ENCODE measurements around the gene PPP4C.

The PPP4C gene

DNA sequence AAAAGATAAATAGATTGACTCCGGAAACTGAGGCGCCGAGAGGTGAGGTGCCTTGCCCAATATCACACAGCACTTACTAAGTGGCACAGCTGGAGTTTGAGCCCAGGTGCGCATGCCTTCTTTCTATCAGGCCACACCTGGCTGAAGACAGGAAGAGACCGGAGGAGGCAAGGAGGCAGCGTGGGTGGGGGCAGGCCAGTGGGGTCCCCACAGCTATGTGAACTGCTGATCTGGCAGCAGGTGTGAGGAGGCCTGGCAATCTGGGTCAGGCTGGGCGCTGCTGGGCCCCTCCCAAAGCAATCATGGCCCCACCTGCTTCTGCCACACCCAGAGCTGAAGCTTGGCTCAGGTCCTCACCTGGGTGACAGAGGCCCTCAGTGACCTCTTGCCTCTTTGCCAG, 39.4 kb downstream of the PPP4C start:
- Histone ChIP-seq H3K36me3 (replicated peaks) (peaks cover 28% of the 10 kb centered on the region), H3K4me3 (ENCODE audit: low read depth, low read length) (no peak overlapping the region), H3K27me3 (replicated peaks) (no peaks in the 10 kb centered on the region), H3K27ac (no peak overlapping the region)
- DNase-seq = no peak
- TF ChIP-seq, protein P1, sequence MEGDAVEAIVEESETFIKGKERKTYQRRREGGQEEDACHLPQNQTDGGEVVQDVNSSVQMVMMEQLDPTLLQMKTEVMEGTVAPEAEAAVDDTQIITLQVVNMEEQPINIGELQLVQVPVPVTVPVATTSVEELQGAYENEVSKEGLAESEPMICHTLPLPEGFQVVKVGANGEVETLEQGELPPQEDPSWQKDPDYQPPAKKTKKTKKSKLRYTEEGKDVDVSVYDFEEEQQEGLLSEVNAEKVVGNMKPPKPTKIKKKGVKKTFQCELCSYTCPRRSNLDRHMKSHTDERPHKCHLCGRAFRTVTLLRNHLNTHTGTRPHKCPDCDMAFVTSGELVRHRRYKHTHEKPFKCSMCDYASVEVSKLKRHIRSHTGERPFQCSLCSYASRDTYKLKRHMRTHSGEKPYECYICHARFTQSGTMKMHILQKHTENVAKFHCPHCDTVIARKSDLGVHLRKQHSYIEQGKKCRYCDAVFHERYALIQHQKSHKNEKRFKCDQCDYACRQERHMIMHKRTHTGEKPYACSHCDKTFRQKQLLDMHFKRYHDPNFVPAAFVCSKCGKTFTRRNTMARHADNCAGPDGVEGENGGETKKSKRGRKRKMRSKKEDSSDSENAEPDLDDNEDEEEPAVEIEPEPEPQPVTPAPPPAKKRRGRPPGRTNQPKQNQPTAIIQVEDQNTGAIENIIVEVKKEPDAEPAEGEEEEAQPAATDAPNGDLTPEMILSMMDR (IDR thresholded peaks at IDR 0.05; ENCODE audit: low read depth, low read length, missing control alignments) = no peak
- in situ Hi-C loops (cut with HindIII; ENCODE audit: low pct_ligation_motif_present, low sequenced_read_pairs) = no loop called here

DNA sequence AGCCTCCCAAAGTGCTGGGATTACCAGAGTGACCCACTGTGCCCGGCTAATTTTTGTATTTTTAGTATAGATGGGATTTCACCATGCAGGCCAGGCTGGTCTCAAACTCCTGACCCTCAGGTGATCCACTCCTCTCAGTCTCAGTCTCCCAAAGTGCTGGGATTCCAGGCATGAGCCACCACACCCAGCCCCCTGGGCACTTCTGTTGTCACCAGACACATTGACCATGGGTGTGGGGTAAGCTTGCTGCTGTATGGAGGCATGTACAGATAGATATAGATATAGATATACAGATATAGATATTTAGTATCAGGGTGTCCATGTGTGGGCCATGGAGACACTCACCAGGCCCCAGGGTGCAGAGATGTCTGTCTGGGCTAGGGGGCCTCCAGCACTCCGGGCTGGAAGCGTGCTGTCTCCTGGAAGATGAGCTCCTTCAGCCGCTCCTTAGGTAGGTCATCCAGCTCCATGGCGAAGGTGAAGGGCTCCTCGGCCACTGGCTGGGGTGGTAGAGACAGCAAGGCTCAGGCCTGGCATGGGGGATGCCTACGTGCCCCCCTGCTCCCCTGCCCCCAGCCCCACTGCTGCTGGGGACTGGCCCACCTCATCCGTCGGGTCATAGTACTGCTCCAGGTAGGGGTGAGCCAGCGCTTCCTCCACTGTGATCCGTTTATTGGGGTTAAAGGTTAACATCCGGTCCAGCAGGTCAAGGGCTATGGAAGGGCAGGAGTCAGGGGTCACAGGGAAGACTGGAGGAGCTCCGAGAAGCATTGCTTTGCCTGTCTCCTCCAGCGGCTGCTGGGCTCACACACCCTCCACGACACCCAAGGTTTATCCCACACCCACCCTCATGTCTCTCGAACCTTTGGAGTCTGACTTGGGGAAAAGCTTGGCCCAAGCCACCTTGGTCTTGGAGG, 40.8 kb downstream of the PPP4C start:
- TF ChIP-seq, protein P1 (IDR thresholded peaks at IDR 0.05; ENCODE audit: low read depth, low read length, missing control alignments) = no peak
- no peak for DNase-seq
- H3K36me3 ChIP-seq (replicated peaks) = peaks cover 35% of the 10 kb centered on the region

DNA sequence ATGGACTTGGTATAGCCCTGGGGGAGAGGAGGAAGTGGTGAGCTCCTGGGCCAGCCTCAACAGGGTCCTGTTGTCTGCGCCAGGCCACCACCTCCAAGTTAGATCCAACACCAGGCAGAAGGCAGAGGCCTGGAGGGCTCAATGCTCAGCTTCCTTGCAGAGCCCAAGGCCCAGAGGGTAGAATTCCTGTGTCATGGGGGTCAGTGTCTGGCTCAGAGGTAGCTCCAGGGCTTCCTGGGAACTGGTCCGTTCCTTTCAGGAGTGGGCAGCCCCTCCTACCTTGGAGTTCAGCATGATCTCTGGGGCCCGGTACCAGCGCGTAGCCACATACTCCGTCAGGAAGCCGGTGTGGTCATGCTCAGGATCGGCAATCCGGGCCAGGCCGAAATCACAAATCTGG, 42.0 kb downstream of the PPP4C start:
- DNase-seq = no peak
- Histone ChIP-seq H3K36me3 (replicated peaks) (peaks cover 36% of the 10 kb centered on the region), H3K4me3 (ENCODE audit: low read depth, low read length) (no peak overlapping the region), H3K27me3 (replicated peaks) (no peaks in the 10 kb centered on the region), H3K27ac (no peak overlapping the region)
- in situ Hi-C loops (cut with HindIII; ENCODE audit: low pct_ligation_motif_present, low sequenced_read_pairs) = no loop called here
- TF ChIP-seq, protein P1 (IDR thresholded peaks at IDR 0.05; ENCODE audit: low read depth, low read length, missing control alignments) = no peak

More for the DNA sequence above, 40.8 kb downstream of the PPP4C start:
- Histone ChIP-seq H3K27me3 (replicated peaks) (no peaks in the 10 kb centered on the region), H3K27ac (no peak overlapping the region), H3K4me3 (ENCODE audit: low read depth, low read length) (no peak overlapping the region)
- in situ Hi-C loops (cut with HindIII; ENCODE audit: low pct_ligation_motif_present, low sequenced_read_pairs) = no loop called here

DNA sequence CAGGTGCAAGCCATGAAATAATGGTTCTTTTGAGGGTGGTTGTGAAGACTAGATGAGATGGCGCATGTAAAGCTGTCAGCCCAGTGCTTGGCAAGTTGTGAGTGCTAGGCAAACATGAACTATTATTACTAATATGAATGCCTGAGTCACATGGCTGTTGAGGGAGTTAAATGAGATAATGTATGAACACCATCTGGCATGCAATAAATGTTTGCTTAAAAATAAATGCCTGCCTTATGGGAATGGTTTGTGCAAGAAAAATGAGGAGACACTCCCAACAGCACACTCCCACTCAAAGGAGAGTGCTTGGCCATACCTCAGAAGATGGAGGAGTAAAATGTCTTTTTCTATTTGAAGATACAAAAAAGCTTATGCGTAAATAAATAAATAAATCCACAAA, 43.6 kb downstream of the PPP4C start:
- H3K27me3 ChIP-seq (replicated peaks) = no peaks in the 10 kb centered on the region
- DNase-seq = no peak
- TF ChIP-seq, protein P1 (IDR thresholded peaks at IDR 0.05; ENCODE audit: low read depth, low read length, missing control alignments) = no peak
- in situ Hi-C loops (cut with HindIII; ENCODE audit: low pct_ligation_motif_present, low sequenced_read_pairs) = no loop called here
- peaks cover 34% of the 10 kb centered on the region for H3K36me3 ChIP-seq (replicated peaks)
- no peak overlapping the region for H3K27ac ChIP-seq
- H3K4me3 ChIP-seq (ENCODE audit: low read depth, low read length) = no peak overlapping the region

GRCh38 chr16:30120340-30121105, 44.7 kb downstream of the PPP4C start:
- peaks cover 34% of the 10 kb centered on the region for H3K36me3 ChIP-seq (replicated peaks)
- no peak for DNase-seq
- no peak overlapping the region for H3K4me3 ChIP-seq (ENCODE audit: low read depth, low read length)
- H3K27ac ChIP-seq = no peak overlapping the region
- in situ Hi-C loops (cut with HindIII; ENCODE audit: low pct_ligation_motif_present, low sequenced_read_pairs) = no loop called here
- TF ChIP-seq, protein P1 (IDR thresholded peaks at IDR 0.05; ENCODE audit: low read depth, low read length, missing control alignments) = no peak
- no peaks in the 10 kb centered on the region for H3K27me3 ChIP-seq (replicated peaks)

All from brain microvascular endothelial cell (primary cell).